ENCODE results near the gene CPD. TPM values are rescaled to one million over a fixed set of nuclear protein-coding genes. Genes with fewer than 3 reads are reported as not detected.

Gene CPD
- total and polyA plus RNA-seq, 9 of the 15 experiments (the other 6 are each of a cell fraction or from before 2014, with no cell fraction given), result 4.5 to 24.4 (median 20.4) TPM

- TF ChIP-seq HEY1 (CRISPR knock-in tag; IDR thresholded peaks at IDR 0.05; ENCODE audit: borderline replicate concordance), result no peak
- TF ChIP-seq ELF1 (tag; IDR thresholded peaks at IDR 0.05), result peak; percentile 85
- TF ChIP-seq HMG20A (CRISPR knock-in tag; conservative IDR thresholded peaks at IDR 0.05), result no peak
- TF ChIP-seq ZBTB11 (CRISPR knock-in tag; IDR thresholded peaks at IDR 0.05), result peak in 2 of 3 experiments; percentile 45 to 92; a peak in 2 of 6 replicates
- TF ChIP-seq TCF7 (IDR thresholded peaks at IDR 0.05; ENCODE audit: borderline replicate concordance), result 0 out of 2 replicates have a peak, but pooled peaks have one; percentile 57
- no peak for TF ChIP-seq ELK3 (CRISPR knock-in tag; IDR thresholded peaks at IDR 0.05)
- no peak for TF ChIP-seq MITF (IDR thresholded peaks at IDR 0.05)
- no peak for TF ChIP-seq HDAC6 (IDR thresholded peaks at IDR 0.05; ENCODE audit: low read depth, low read length)
- no peak; the same call in 1 of the 2 replicates for TF ChIP-seq NCOR1 (IDR thresholded peaks at IDR 0.05)
- TF ChIP-seq EP300 (IDR thresholded peaks at IDR 0.05; ENCODE audit: low read length), result no peak; the same call in 1 of the 2 replicates
- TF ChIP-seq RCOR1 (IDR thresholded peaks at IDR 0.05; ENCODE audit: borderline replicate concordance in 1 of 2, low read depth in 2 of 2, low read length in 2 of 2), result peak in 1 of 2 experiments; percentile 33; a peak in 1 of 4 replicates
- TF ChIP-seq RNF219 (CRISPR knock-in tag; IDR thresholded peaks at IDR 0.05), result no peak
- no peak for TF ChIP-seq ZNF280A (IDR thresholded peaks at IDR 0.05; ENCODE audit: low read depth, partially characterized antibody)
- no peak for TF ChIP-seq HSF4 (CRISPR knock-in tag; IDR thresholded peaks at IDR 0.05; ENCODE audit: borderline replicate concordance)
- no peak for TF ChIP-seq TCF3 (CRISPR knock-in tag; IDR thresholded peaks at IDR 0.05)
- no peak for TF ChIP-seq NELFE (IDR thresholded peaks at IDR 0.05; ENCODE audit: insufficient read depth, insufficient read length)
These were observed 98.5 kb downstream of the CPD start, which contains the start of gene GOSR1 (continued) for GRCh38 chr17:30477083-30477773.
